Fibroblast of skin of right quadriceps (primary cell): ENCODE results near the gene ERGIC2.
"Not testable (repeated sequence)": the region's sequence is repeated elsewhere in the genome, so short reads cannot be mapped to it uniquely, and the experiment has no call there.

Experiments
- DNase-seq: peaks from one replicate; pipeline ENCODE4 v3.0.0-alpha.2; 2013

ERGIC2 gene, protein sequence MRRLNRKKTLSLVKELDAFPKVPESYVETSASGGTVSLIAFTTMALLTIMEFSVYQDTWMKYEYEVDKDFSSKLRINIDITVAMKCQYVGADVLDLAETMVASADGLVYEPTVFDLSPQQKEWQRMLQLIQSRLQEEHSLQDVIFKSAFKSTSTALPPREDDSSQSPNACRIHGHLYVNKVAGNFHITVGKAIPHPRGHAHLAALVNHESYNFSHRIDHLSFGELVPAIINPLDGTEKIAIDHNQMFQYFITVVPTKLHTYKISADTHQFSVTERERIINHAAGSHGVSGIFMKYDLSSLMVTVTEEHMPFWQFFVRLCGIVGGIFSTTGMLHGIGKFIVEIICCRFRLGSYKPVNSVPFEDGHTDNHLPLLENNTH

GRCh38 chr12:29380536-29381523, at the start of gene ERGIC2:
ERGIC2 (minus strand) TSS chr12:29381172; CDS start chr12:29371633, 9,539 bp downstream.
- peak; percentile 99 for DNase-seq

GRCh38 chr12:29430716-29431044, 49.7 kb upstream of the ERGIC2 start:
- no peak for DNase-seq

DNA sequence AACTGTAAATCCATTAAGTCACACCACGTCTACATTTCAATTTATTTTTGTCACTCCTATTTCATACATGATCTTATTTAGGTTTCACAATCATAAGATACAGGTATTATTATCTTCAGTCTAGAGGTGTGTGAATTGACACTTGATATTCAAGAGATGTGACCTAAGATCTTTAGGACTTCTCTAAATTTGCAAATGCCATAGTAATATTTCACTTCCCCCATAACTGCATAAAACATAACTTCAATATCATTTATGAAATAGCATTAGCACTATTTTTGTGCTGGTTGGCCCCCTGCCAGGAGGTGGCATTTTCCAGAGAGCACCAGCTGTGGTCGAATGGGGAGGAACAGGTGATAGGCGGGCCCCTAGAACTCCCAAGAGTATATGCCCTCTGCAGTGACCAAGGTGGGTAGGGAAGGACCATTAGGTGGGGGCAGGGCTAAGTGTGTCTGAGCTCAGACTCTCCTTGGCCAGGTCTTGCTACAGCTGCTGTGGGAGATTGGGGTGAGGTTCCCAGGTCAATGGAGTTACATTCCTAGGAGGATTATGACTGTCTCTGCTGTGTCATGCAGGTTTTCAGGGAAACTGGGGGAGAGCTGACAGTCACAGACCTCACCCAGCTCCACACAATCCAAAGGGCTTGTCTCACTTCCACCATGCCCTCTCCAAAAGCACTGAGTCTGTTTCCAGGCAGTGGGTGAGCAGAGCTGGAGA, 49.2 kb upstream of the ERGIC2 start:
- no peak for DNase-seq

GRCh38 chr12:29428633-29429032, 47.7 kb upstream of the ERGIC2 start:
- DNase-seq = peak; percentile 66

- no peak for DNase-seq
Observed at GRCh38 chr12:29427964-29428363, 47.0 kb upstream of the ERGIC2 start.

- no peak for DNase-seq
Observed at GRCh38 chr12:29426498-29426897, 45.5 kb upstream of the ERGIC2 start.

GRCh38 chr12:29425722-29426121, 44.8 kb upstream of the ERGIC2 start:
- no peak for DNase-seq

DNA sequence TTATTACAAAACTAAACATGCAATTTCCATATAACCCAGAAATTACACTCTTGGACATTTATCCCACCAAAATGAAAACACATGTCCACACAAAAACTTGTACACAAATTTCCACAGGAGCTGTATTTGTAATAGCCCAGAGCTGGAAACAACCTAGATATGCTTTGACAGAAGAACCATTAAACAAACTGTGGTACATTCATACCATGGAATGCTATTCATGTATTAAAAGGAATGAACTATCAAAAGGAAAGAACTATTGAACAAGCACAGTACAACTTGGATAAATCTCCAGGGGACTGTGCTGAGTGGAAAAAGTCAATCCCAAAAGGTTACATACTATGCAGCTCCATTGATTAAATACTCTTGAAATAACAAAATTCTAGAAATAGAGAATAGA, 35.8 kb upstream of the ERGIC2 start:
- DNase-seq = no peak

DNA sequence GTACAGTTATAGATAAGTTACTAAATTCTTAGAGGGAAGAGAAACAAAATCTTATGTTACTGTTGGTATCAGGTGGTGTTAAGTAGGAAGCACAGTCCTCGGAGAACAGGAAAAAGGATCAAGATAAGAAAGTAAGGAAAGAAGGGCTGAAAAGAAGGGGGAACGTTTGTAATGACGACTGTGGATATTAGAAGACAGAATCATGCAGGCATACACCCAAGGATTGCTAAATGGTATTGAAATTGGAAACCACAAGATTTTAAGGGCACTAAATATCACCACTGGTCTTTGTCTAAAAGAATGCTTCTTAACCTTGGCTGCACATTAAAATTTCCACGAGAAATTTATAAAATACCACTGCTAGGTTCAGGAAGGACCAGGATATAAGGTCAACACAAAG, 34.1 kb upstream of the ERGIC2 start:
- no peak for DNase-seq

DNA sequence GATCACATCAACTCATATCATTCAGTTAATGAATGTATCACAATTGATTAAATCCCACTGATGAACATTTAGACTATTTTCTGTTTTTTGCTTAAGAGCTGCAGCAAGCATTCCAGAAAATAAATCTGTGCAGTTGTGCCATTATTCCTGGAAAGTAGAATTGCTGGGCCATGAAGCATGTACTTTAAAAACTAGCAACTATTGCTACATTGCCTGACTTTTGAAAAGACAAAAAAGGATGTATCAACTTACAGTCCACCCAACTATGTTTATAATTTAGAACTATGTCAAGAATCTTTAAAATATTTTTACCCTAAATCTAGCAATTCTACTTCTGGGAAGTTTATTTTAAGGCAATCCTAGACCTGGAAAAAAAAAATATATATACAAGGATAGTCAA, 33.4 kb upstream of the ERGIC2 start:
- no peak for DNase-seq

GRCh38 chr12:29405561-29405960, 24.6 kb upstream of the ERGIC2 start:
- DNase-seq = no peak

- DNase-seq = no peak
Observed at GRCh38 chr12:29403991-29404390, 23.0 kb upstream of the ERGIC2 start.

DNA sequence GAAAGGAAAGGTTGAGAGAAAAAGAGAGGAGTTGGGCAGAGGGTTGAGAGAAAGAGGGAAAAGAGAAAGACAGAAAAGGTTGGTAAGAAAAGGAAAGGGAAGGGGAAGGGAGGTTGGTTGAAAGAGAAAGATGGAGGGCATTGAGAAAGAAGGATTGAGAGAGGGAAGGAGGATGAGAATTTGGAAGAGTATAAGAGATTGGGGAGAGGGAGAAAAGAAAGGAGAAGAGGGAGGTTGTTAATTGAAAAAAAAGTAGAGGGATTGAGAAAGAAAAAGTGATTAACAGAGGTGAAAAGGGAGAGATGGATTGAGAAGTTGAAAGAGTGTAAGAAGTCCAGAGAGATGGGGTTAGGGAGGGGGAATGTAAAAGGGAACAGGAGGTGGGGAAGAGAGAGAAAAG, 21.5 kb upstream of the ERGIC2 start:
- no peak for DNase-seq

- no peak for DNase-seq
Observed at GRCh38 chr12:29398495-29398894, 17.5 kb upstream of the ERGIC2 start.

- DNase-seq = no peak
Observed at GRCh38 chr12:29396774-29397173, 15.8 kb upstream of the ERGIC2 start.

- no peak for DNase-seq
Observed at GRCh38 chr12:29395356-29395755, 14.4 kb upstream of the ERGIC2 start.

GRCh38 chr12:29390419-29390818, 9.4 kb upstream of the ERGIC2 start:
- not testable (repeated sequence) for DNase-seq

DNA sequence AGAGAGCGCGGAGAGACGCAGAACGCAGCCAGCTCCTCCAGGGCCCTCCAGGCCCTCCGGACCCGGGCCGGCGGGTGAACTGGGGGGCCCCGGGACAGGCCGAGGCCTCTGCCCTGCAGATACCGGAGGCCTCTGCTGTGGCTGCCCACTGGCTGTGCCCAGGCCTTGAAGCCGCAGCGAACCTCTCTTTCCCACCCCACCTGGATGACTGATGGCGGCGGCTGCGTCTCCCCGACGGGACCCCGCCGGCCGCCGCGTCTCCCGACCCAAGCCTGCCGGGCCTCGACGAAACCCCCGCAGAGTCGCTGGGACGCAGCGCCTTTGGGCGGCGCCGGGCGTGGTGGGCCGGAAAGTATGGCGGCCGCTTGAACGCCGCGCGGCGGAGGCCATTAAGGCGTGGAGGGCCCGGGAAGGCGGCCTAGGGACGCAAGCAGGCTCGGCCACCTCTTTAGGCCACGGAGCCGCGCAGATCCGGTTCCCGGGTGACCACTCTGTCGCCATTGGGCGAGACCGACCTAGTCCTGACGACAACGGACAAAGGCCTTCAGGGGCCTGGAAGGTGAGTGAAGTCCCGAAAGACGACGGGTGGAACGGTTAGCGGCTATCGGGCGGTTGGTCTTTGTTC, 8.4 kb upstream of the ERGIC2 start:
- DNase-seq = no peak

- DNase-seq = not testable (repeated sequence)
Observed at GRCh38 chr12:29386084-29386680, 5.2 kb upstream of the ERGIC2 start.

DNA sequence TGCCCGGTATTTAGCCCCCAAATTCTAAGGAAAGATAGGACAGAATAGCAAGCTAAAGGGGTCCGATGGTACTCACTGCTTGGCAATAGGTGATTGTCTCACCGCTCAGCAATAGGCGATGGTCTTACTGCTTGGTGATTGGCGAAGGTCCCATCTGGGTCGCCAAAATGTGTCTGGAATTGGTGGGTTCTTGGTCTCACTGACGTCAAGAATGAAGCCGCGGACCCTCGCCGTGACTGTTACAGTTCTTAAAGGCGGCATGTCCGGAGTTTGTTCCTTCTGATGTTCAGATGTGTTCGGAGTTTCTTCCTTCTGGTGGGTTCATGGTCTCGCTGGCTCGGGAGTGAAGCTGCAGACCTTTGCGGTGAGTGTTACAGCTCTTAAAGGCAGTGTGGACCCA, 4.2 kb upstream of the ERGIC2 start:
- not testable (repeated sequence) for DNase-seq

DNA sequence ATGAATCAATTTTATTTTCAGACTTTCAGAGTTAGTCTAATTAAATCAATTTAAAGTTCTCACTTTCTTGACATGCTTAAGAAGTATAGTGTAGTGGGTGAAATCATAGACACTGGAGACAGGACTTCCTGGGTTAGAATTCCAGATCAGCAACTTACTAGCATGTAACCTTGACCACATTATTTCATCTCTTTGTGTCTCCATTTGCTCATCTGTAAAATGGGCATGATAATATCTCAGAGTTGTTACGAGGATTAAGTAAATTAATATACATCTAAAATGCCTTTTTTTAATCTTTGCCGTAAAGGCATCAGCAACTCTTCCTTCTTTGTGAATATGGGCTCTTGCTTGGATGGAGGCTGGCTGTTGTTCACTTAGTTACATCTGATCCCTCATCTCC, 1.3 kb upstream of the ERGIC2 start:
- DNase-seq = no peak

DNA sequence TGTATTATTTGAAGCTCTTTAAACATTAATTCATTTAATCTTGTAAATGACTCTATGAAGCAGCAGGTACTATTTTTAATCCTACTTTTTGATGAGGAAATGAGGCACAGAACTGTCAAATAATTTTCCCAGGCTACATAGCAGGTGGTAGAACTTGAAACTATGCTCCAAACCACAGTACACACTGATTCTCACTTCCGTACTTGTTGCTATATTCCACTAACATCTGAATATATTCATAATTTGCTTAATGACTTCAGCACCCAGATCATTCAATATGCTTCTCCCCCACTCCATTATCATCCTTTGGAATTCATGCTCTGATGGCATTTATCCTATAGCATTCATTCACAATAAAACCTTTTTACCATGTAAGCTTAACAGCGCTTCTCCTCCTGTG, 4.9 kb downstream of the ERGIC2 start:
- DNase-seq = no peak
